AG04450 (cell line): ENCODE measurements around the gene SUFU. TPM values are rescaled to one million over a fixed set of nuclear protein-coding genes. Genes with fewer than 3 reads are reported as not detected.

Source experiments
- CTCF ChIA-PET: fragments of 300-600, 350-600 bp; formaldehyde crosslinking; extraction: SDS; loops from one replicate; lab custom pipeline; 2022; ENCODE audit warnings: antibody characterized with exemption, inconsistent platforms; lab: Charles Lee
- POLR2A ChIA-PET: fragments of 350-600 bp; formaldehyde crosslinking; extraction: SDS; loops from one replicate; lab custom pipeline; 2021; ENCODE audit warnings: antibody characterized with exemption, inconsistent platforms; lab: Yijun Ruan, JAX
- DNase-seq: peaks from one replicate; pipeline ENCODE4 v3.0.0-alpha.2; 2011; ENCODE audit warnings: low read depth, low spot score
- H3K27ac ChIP-seq: one replicate; pipeline ENCODE4 v1.5.1; 2012; ENCODE audit warnings: low read depth, low read length, control low read depth
- H3K27me3 ChIP-seq: one replicate; pipeline ENCODE4 v1.6.0; 2012; ENCODE audit warnings: low read length; ENCODE audit not compliant: control insufficient read depth, insufficient read depth
- H3K4me3 ChIP-seq: 2 replicates; pipeline ENCODE4 v1.5.1; 2011; ENCODE audit warnings: mild to moderate bottlenecking, low read depth, low read length, control low read depth
- H3K9me3 ChIP-seq: 2 replicates; pipeline ENCODE4 v1.5.1; 2012; ENCODE audit warnings: low read length; ENCODE audit not compliant: control insufficient read depth, insufficient read depth
- CTCF ChIP-seq: IDR thresholded peaks from 2 replicates; pipeline ENCODE4 v1.5.1; 2011; ENCODE audit warnings: low read depth, low read length, control low read depth, inconsistent platforms
- polyA plus RNA-seq: library from polyadenylated mRNA; depleted of rRNA; stranded (reverse); fragments of >200 nt; gene quantifications from 2 replicates; pipeline ENCODE4 v1.2.3, GENCODE V29; 2011

Gene SUFU
- polyA plus RNA-seq, 1 experiment, result 11.0 TPM

- ChIA-PET POLR2A (no interaction called here), CTCF (no interaction called here)
These were observed 85.1 kb downstream of the SUFU start for GRCh38 chr10:102588875-102589274.

DNA sequence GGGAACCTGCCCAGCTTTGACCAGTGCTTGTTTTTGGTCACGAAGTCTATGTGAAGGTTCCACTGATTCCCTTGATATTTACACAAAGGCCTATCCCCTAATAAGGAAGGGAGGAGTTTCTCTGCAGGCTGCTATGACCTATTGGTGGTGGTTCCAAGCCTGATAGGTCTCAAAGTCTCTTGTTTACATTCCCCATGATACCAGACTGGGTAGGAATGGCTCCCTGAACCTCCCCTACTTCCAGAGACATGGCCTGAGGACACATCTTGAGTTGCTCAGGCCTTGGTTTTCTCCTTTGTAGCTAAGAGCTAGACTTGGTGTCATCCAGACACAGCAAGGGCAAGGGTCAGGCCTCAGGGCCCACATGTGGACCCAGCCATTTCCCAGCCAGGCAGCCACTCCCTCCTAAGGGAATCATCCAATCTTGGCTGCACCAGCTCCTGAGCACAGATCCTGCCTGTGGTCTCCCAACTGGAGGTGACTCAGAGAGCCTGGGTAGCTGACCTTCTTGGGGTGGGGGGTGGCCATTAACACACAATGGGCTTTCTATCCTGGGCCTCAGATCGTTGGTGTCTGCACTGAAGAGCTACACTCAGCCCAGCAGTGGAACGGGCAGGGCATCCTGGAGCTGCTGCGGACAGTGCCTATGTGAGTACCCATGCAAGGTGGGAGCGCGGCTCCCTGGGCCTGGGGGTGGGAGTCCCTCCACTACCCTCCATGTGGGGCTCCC is 89.5 kb downstream of the SUFU start:
- H3K4me3 ChIP-seq, result no peak overlapping the region
- DNase-seq, result no peak
- no peaks in the 10 kb centered on the region for H3K9me3 ChIP-seq
- peak overlapping the region; percentile 61 for H3K27ac ChIP-seq
- TF ChIP-seq CTCF, result no peak
- ChIA-PET POLR2A (interaction anchor here (0.7 to 1.2 kb wide), 2 partner anchors 53 to 89 kb away, joined by 3 to 9 read pairs; partner anchors contain the start of gene SUFU), CTCF (interaction anchor here (0.8 to 1.4 kb wide), 3 partner anchors 9 to 90 kb away, joined by 3 to 6 read pairs (median 4); no protein-coding TSS in a partner anchor)
- H3K27me3 ChIP-seq, result no peaks in the 10 kb centered on the region

More at GRCh38 chr10:102588875-102589274, 85.1 kb downstream of the SUFU start:
- TF ChIP-seq CTCF, result no peak
- Histone ChIP-seq H3K27ac (no peak overlapping the region), H3K4me3 (no peak overlapping the region), H3K9me3 (no peaks in the 10 kb centered on the region), H3K27me3 (no peaks in the 10 kb centered on the region)
- no peak for DNase-seq

GRCh38 chr10:102593804-102594079 is 90.0 kb downstream of the SUFU start:
- Histone ChIP-seq H3K27me3 (no peaks in the 10 kb centered on the region), H3K9me3 (no peaks in the 10 kb centered on the region), H3K27ac (no peak overlapping the region), H3K4me3 (no peak overlapping the region)
- ChIA-PET CTCF (interaction anchor here (1.0 to 1.3 kb wide), 2 partner anchors 34 to 59 kb away, joined by 3 read pairs; no protein-coding TSS in a partner anchor), POLR2A (interaction anchor here (1.2 kb wide), 1 partner anchor 90 kb away, joined by 9 read pairs; the partner anchor contains the start of gene SUFU)
- no peak for DNase-seq
- no peak for TF ChIP-seq CTCF

GRCh38 chr10:102595293-102595692 is 91.5 kb downstream of the SUFU start:
- POLR2A ChIA-PET, result no interaction called here
- H3K27ac ChIP-seq, result no peak overlapping the region
- DNase-seq, result no peak
- no peaks in the 10 kb centered on the region for H3K27me3 ChIP-seq
- CTCF ChIA-PET, result interaction anchor here (0.9 to 3.2 kb wide), 5 partner anchors 27 to 116 kb away, joined by 3 to 18 read pairs (median 3); partner anchors contain the start of gene SUFU
- no peaks in the 10 kb centered on the region for H3K9me3 ChIP-seq
- no peak overlapping the region for H3K4me3 ChIP-seq
- no peak for TF ChIP-seq CTCF

DNA sequence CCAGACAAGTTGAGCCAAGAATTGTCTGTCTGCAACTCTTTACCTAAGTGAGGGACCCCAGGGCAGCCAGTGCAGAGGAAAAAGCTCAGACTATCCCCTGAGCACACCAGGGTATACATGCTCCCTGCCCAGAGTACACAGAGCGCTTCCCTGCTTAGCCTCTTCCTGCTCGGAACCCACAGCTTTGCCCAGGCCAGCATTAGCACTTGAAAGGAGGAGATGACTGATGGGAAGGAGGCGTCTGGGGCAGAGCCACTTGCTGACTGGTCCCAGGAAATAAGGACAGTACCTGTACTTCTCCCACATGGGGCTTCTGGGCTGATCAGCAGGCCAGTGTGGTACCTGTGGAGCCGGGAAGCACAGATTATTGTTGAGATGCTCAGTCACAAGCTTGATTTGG is 92.1 kb downstream of the SUFU start:
- Histone ChIP-seq H3K27me3 (no peaks in the 10 kb centered on the region), H3K4me3 (no peak overlapping the region), H3K27ac (peak overlapping the region; percentile 2), H3K9me3 (no peaks in the 10 kb centered on the region)
- DNase-seq, result no peak
- ChIA-PET POLR2A (no interaction called here), CTCF (interaction anchor here (0.8 to 3.2 kb wide), 8 partner anchors 10 to 116 kb away, joined by 3 to 18 read pairs (median 4); partner anchors contain the start of gene SUFU)
- TF ChIP-seq CTCF, result no peak
